ENCODE results near the gene SUFU. TPM values are rescaled to one million over a fixed set of nuclear protein-coding genes. Genes with fewer than 3 reads are reported as not detected.

Gene SUFU
- total RNA-seq, 2 experiments from 2014 or later, result 8.5 to 8.8 TPM

GRCh38 chr10:102581401-102581800 is 77.6 kb downstream of the SUFU start:
- no peaks in the 10 kb centered on the region for H3K9me3 Mint-ChIP-seq
- no peak overlapping the region for H3K27ac Mint-ChIP-seq
- CTCF ChIA-PET, result interaction anchor here (0.7 to 3.7 kb wide), 4 partner anchors 14 to 412 kb away, joined by 3 to 84 read pairs (median 6); partner anchors contain the start of genes ACTR1A and SUFU
- peaks cover 5% of the 10 kb centered on the region for H3K4me1 Mint-ChIP-seq (ENCODE audit: low read depth)
- no peaks in the 10 kb centered on the region for H3K36me3 Mint-ChIP-seq (ENCODE audit: low read depth)
- no peak overlapping the region for H3K4me3 Mint-ChIP-seq
- ATAC-seq, result no peak
- H3K27me3 Mint-ChIP-seq, result no peaks in the 10 kb centered on the region
- no peak for DNase-seq
- POLR2A ChIA-PET, result no interaction called here
- intact Hi-C loops (cut with micrococcal nuclease), result loop anchor here (10.0 kb wide), 1 partner anchor 357 kb away; the partner anchor contains the start of gene ELOVL3
- no peak for TF ChIP-seq CTCF (IDR thresholded peaks at IDR 0.05)

GRCh38 chr10:102581981-102582580 is 78.3 kb downstream of the SUFU start:
- POLR2A ChIA-PET, result interaction anchor here (2.2 kb wide), 1 partner anchor 78 kb away, joined by 15 read pairs; the partner anchor contains the start of gene SUFU
- intact Hi-C loops (cut with micrococcal nuclease), result loop anchor here (2.0 to 10.0 kb wide), 2 partner anchors 79 to 357 kb away; partner anchors contain the start of genes ACTR1A, ELOVL3 and SUFU

GRCh38 chr10:102583435-102584417 is 80.0 kb downstream of the SUFU start:
- ChIA-PET CTCF (interaction anchor here (0.6 to 3.7 kb wide), 66 partner anchors 9 to 1385 kb away, joined by 3 to 84 read pairs (median 4); partner anchors contain the start of genes ACTR1A, C10orf95, CUEDC2 and FBXL15), POLR2A (interaction anchor here (1.1 to 2.2 kb wide), 2 partner anchors 80 to 190 kb away, joined by 3 to 15 read pairs; partner anchors contain the start of gene SUFU)
- intact Hi-C loops (cut with micrococcal nuclease), result loop anchor here (2.0 to 10.0 kb wide), 2 partner anchors 81 to 359 kb away; partner anchors contain the start of genes ACTR1A, ELOVL3 and SUFU
- no peaks in the 10 kb centered on the region for H3K36me3 Mint-ChIP-seq (ENCODE audit: low read depth)
- no peaks in the 10 kb centered on the region for H3K9me3 Mint-ChIP-seq
- TF ChIP-seq CTCF (IDR thresholded peaks at IDR 0.05), result peak; percentile 91
- ATAC-seq, result peak; percentile 99
- peak; percentile 92 for DNase-seq
- H3K27me3 Mint-ChIP-seq, result no peaks in the 10 kb centered on the region
- peaks cover 4% of the 10 kb centered on the region for H3K4me1 Mint-ChIP-seq (ENCODE audit: low read depth)
- no peak overlapping the region for H3K27ac Mint-ChIP-seq
- H3K4me3 Mint-ChIP-seq, result no peak overlapping the region

More at GRCh38 chr10:102581981-102582580, 78.3 kb downstream of the SUFU start:
- H3K4me1 Mint-ChIP-seq (ENCODE audit: low read depth), result peaks cover 5% of the 10 kb centered on the region
- no peaks in the 10 kb centered on the region for H3K9me3 Mint-ChIP-seq
- H3K27me3 Mint-ChIP-seq, result no peaks in the 10 kb centered on the region
- ATAC-seq (no peak), DNase-seq (no peak)
- no peaks in the 10 kb centered on the region for H3K36me3 Mint-ChIP-seq (ENCODE audit: low read depth)
- no peak overlapping the region for H3K4me3 Mint-ChIP-seq
- no peak for TF ChIP-seq CTCF (IDR thresholded peaks at IDR 0.05)
- CTCF ChIA-PET, result interaction anchor here (0.7 to 3.7 kb wide), 12 partner anchors 12 to 413 kb away, joined by 3 to 84 read pairs (median 10); partner anchors contain the start of genes ACTR1A, C10orf95 and SUFU
- no peak overlapping the region for H3K27ac Mint-ChIP-seq

GRCh38 chr10:102585026-102585425 is 81.3 kb downstream of the SUFU start:
- CTCF ChIA-PET, result interaction anchor here (0.7 to 3.6 kb wide), 8 partner anchors 9 to 416 kb away, joined by 3 to 29 read pairs (median 3); no protein-coding TSS in a partner anchor
- H3K9me3 Mint-ChIP-seq, result no peaks in the 10 kb centered on the region
- H3K27ac Mint-ChIP-seq, result no peak overlapping the region
- DNase-seq (no peak), ATAC-seq (no peak)
- no peaks in the 10 kb centered on the region for H3K4me1 Mint-ChIP-seq (ENCODE audit: low read depth)
- POLR2A ChIA-PET, result no interaction called here
- H3K4me3 Mint-ChIP-seq, result no peak overlapping the region
- no peaks in the 10 kb centered on the region for H3K36me3 Mint-ChIP-seq (ENCODE audit: low read depth)
- H3K27me3 Mint-ChIP-seq, result no peaks in the 10 kb centered on the region
- intact Hi-C loops (cut with micrococcal nuclease), result loop anchor here (10.0 kb wide), 1 partner anchor 360 kb away; the partner anchor contains the start of gene ELOVL3
- no peak for TF ChIP-seq CTCF (IDR thresholded peaks at IDR 0.05)

Measured in activated CD8-positive, alpha-beta T cell treated with anti-CD3 and anti-CD28 coated beads for 36 hours (primary cell).